ENCODE data around the gene LMF1.

Gene LMF1

DNA sequence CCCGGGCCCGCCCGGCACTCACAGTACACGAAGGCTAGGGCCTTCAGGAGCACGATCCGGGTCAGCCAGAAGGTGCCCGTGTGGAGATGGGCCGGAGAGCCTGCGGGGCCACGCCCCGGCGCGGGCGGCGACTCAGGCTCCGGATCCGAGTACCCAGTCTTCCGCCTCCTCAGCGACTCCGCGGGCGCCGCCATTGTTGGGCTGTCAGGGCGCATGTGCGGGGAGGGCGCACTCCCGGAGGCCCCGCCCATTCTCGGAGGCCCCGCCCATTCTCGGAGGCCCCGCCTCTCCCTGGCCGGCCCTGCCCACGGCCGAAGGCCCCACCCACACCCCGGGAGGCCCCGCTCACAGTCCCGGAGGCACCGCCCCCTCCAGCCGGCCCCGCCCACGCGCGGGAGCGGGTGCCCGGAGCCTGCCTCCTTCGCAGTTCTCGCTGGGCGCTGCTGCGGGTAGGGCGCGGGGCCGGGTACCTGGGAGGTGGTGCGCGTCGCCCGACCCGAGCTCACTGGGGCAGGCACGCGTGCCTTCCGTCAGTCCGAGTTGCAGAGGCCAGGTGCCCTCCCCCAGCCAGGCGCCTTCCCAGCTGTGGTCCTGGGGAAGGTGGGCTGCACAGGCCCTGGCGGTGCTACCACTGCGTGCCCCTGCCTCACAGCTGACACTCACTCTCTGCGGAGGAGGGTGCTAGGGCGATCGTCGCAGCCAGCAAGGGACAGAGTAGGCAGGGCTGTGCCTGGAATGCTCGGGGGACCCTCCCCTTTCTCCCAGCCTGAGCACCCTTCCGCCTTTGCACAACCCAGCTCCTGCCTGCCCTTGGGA, at the start of gene LMF1:
Gene LMF1 (minus strand): TSS at position 219 of the 816 bp plus-strand sequence. CDS start 4 bp downstream, at position 215.
- DNase-seq (ENCODE audit: low read depth in 2 of 2) = peak; percentile 96 to 98

DNA sequence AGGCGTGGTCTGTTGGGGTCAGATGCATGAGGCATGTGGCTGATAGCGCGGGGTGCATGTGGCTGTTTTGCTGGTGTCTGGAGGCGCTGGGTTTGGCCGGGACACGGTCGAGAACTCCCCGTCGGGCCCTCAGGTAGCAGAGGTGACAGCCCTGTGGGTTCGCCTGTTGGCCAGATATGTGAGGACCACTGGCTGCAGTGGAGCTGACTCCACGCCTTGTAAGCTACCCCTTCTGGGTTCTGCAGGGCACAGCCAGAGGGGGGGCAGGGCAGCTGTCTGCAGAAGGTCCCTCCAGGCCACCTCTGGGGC, 49.3 kb upstream of the LMF1 start:
- no peak for DNase-seq (ENCODE audit: low read depth in 2 of 2)

DNA sequence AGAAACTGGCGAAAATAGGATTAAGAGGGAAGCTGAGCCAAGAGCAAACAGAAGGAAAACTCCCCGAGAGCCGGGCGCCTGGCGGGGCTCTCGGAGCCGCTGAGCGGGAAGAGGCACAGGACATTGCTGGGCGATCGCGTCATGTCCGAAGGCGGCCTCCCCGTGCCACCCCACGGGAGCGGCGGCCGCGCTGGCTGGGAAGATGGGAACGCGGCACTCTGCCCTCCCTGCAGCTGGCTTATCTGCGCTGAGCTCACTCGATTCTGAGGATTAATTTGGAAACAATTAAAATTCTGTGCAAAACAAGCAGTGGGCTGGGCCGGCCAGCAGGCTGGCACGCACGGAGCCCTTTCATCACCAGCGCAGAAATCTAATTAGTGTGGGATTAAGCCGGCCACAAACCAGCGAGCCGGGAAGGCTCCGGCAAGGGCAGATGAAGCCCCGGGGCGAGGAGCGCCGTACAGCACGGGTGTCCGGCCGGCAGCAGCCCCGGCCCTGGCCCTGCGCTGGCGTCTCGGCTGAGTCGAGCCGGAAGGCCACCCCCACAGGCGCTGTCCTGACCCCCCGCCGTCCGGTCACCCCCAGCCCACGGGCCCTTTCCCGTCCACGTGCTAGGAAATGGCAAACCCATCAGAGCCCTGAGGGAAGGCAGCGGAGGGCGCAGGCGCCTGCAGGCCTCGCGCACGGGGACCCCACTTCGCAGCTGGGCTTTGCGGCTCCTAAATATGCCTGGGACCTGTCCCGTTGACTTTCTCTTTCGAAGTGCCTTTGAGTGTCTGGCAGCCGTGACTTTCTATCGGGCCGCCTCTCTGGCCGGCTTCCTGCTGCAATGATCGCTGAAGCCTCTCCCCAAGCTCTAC, 48.7 kb upstream of the LMF1 start:
- no peak for DNase-seq (ENCODE audit: low read depth in 2 of 2)

DNA sequence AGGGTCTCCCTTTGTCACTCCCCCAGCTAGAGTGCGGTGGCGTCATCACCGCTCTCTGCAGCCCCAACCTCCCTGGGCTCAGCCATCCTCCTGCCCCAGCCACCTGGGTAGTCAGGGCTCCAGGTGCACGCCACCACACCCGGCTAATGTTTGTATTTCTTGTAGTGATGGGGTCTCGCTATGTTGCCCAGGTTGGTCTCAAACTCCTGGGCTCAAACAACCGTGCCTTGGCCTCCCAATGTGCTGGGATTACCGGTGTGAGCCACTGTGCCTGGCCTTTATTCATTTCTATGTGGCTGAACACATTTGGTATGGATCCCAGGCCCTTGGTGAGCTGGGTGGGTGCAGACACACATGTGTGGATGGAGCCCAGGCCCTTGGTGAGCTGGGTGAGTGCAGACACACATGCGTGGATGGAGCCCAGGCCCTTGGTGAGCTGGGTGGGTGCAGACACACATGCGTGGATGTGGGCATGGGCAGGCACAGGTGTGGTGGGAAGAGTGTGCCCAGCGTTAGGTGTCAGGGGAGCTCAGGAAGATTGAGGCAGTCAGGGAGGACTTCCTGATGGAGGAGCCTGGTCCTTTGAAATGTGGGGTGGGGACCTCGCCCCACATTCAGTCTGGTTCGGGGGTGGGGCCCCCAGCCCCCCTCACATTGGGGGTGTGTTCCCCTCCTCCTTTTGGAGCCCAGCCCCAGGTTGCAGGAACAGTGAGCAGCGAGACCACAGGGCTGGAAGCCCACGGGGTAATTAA, 47.8 kb upstream of the LMF1 start:
- no peak for DNase-seq (ENCODE audit: low read depth in 2 of 2)

DNA sequence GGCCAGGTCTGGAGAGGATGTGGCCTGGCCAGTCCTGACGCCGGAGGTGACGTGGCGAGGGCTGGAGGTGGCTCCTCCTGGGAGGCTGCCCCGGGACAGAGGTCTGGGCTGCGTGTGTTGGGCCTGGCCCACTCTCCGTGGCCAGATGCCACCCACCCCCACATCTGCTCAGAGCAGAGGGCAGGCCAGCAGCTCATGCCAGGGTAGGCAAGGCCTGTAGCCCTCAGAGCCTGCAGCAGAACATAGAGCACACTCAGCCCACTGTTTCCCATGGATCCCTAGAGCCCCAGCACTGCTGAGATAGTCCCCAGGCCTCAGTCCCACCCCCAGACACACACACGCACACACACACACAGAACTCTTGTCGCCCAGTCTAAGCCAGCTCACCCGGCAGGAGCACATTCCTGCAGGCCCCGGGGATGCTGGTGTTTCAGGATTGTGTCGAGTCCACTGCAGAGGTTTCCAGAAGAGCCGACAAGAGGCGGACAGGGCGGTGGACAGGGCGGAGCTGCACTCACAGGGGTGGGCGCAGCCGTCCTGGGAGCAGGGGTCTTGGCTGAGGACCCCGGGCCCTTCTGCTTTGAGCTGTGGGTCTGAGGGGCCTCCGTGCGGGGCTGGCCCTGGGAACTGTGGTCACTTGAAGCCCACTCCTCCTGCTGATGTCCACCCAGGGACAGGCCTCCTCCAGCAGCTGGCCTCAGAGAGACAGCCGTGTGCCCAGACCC, 44.1 kb upstream of the LMF1 start:
- DNase-seq (ENCODE audit: low read depth in 2 of 2) = no peak

DNA sequence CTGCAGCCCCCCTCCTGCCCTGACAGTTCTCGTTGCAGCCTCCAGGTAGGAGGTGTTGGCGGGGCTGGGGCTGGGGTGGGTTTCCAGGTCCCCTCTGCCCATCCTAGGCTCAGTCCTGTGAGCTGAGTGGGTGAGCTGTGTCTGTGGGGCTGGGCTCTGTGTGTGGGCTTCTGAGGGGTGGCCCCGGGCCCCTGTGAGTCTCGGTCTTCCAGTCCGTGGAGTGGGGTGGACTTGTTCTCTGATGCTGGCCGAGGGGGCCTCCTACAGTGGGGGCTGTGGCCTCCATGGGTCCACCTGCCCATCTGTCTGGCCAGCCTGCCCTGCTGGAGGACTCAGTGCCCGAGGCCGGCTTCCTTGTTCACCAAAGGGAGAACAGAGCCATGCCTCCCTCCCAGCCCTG, 43.4 kb upstream of the LMF1 start:
- no peak for DNase-seq (ENCODE audit: low read depth in 2 of 2)

DNA sequence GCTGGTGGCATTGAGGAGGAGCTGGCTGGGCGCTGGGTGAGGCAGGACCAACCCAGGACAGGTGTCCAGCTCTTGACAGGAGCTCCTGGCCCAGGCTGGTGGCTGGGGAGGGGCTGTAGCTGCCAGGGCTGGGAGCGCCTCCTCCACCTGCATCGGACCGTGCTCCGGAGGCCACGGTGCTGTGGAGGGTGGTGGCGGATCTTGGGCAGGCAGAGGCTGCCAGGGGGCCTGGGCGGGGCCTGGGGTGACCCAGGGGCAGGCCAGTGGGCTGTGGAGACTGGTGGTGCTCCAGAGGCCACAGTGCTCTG, 42.8 kb upstream of the LMF1 start:
- DNase-seq (ENCODE audit: low read depth in 2 of 2) = no peak

DNA sequence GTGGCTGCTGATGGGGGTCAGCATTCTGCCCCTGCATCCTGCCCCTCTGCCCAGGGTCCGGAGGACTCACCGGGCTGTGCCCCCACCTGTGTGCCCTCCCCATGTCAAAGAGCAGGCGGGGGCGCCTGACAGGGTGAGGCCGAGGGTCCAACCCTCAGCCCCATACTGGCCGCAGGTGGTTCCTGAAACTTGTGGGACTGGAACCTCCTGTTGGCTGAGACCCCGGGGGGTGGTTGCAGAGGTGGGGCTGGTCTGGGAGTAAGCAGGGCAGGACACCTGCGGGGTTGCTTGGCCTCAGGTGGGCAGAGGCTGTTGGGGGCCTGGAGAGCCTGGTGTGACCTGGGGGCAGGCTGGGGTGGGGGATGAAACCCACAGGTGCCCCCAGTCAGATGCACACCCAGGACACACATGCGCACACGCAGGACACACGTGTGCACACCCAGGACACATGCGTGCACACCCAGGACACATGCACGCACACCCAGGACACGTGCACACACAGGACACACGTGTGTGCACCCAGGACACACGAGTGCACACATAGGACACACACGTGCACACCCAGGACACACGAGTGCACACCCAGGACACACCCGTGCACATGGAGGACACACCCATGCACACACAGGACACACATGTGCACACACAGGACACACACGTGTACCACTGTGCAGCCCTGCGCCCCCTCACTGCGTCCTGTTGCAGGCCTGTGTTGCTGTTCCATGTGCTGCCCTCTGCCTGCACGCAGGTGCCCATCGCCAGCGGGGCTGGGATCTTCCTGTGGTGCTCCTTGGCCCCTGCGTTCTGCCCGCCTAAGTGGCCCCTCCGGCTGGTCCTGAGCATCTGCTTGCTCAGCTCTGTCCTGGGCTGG, 42.2 kb upstream of the LMF1 start:
- no peak for DNase-seq (ENCODE audit: low read depth in 2 of 2)

DNA sequence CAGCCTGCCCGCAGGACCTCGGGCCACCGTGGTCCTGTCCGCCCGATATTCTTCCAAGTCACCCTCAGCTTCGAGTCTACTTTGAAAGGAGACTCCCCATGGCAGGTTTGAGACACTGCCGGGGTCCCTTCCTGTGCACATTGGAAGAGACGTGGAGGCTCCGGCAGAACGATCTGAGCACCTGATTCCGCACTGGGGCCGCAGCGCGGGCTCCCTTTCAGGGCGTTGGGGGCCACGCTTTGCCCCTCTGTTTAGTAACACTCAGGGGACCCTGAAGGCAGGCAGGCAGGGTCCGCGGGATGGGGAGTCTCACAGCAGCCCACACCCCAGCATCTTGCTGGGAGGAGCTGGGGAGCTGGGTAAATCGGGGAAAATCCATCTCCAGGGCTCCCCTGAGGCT, 41.4 kb upstream of the LMF1 start:
- no peak for DNase-seq (ENCODE audit: low read depth in 2 of 2)

DNA sequence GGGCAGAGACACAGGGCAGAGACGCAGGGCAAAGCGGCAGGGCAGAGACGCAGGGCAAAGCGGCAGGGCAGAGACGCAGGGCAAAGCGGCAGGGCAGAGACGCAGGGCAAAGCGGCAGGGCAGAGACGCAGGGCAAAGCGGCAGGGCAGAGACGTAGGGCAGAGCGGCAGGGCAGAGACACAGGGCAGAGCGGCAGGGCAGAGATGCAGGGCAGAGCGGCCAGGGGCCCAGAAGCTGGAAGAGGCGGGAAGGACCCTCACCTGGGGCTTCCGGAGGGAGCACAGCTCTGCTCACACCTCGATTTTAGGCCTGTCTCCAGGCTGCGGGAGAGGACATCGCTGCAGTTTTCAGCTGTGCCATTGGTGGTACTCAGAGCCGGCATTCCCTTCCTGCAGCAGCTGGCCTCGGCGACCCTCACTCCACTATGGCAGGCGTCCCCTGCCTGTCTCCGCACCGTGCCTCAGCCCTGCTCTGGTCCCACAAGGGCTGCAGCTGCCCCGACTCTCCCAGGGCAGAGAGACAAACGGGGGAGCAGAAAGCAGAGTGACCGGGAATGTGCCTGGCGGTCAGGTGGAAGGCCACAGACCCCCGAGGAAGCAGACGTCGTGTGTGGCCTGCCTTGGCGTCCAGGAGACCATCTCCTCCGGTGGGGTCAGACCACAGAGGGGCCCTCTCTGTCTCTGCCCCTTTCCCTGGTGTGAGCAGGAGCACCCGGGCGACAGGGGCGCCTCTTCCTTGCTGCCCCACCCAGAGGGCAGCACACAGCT, 40.7 kb upstream of the LMF1 start:
- no peak for DNase-seq (ENCODE audit: low read depth in 2 of 2)

DNA sequence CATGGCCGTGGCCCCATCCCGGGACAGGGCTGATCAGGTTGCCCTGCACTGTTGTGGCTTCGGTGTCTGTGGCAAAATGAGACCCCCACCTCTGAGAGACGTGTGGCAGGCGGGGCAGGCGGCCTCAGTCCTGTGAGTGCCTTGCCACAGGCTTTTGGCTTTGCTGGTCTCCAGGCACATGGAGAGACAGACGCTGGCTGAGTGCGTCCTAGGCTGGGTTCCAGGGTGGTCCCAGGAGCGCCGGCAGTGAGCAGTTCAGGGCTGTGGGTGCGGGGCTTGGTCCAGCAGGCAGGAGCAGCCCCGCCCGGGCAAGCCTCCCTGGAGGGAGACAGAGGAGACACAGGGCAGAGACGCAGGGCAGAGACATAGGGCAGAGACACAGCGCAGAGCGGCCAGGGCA, 40.0 kb upstream of the LMF1 start:
- no peak for DNase-seq (ENCODE audit: low read depth in 2 of 2)

DNA sequence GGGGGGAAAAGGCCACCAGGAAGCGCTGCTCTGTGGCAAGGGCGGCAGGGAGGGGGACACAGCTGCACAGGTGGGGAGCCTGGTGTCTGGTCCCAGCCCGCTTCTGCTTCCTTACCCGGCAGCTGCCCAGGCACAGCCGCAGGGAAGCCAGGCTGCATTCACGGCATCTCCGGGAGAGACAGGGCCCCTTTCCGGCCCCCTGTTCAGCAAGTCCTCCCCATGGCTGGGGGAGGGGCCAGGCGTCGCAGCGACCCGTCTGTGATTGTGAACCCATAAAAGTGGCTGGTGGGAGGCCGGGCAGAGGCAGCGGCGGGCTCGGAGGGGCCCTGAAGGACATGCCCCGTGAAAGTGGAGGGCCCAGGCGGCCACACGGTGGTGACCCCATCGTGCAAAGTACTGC, 39.5 kb upstream of the LMF1 start:
- no peak for DNase-seq (ENCODE audit: low read depth in 2 of 2)

DNA sequence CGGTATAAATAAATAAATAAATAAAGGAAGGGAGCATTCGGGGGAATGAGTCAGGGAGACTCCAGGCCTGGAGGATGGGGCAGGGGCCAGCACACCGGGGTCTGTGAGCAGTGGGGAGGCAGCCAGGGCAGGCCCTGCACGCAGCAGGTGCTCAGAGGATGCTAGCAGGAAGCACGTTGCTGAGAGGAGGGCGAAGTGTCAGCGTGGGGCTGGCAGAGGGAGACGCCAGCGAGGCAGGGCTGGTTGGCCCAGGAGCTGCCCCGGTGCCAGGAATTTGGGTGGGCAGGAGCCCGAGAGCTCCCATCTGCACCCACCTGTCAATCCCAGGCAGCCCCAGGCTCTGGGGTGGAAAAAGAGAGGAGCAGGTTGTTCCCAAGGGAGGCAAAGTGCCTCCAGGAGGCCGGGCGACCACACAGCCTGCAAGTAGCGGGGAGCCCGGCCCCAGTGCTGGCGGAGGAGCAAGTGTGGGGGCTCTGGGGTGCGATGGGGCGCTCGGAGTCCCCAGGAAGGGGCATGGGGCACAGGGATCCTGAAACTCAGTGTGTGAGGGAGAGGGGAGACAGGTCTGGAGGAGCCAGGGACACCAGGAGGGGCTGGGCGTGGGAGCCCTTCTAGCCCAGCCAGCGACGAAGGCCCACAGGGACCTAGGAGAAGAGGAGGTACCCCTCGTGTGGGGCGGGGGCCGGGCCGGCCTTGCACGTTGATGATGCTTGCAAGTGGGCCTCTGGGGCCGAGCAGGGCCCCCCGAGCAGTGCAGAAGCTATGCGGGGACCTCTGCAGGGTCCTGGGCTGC, 38.8 kb upstream of the LMF1 start:
- DNase-seq (ENCODE audit: low read depth in 2 of 2) = no peak

DNA sequence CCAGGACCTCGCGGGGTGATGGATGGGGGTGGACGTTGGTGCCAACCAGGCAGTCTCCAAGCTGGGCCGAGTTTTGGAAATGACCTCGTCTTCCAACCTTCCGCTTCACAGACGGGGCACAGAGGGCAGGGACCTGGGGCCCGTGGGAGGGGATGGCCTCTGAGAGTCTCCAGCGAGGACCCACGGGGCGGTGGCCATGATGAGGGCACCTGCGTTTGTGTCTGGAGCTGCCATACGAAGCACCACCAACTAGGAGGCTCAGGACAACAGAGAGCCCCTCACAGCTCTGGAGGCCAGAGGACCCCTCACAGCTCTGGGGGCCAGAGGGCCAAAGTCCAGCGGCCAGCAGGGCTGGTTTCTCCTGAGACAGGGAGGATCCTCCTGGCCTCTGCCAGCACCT, 37.3 kb upstream of the LMF1 start:
- no peak for DNase-seq (ENCODE audit: low read depth in 2 of 2)

DNA sequence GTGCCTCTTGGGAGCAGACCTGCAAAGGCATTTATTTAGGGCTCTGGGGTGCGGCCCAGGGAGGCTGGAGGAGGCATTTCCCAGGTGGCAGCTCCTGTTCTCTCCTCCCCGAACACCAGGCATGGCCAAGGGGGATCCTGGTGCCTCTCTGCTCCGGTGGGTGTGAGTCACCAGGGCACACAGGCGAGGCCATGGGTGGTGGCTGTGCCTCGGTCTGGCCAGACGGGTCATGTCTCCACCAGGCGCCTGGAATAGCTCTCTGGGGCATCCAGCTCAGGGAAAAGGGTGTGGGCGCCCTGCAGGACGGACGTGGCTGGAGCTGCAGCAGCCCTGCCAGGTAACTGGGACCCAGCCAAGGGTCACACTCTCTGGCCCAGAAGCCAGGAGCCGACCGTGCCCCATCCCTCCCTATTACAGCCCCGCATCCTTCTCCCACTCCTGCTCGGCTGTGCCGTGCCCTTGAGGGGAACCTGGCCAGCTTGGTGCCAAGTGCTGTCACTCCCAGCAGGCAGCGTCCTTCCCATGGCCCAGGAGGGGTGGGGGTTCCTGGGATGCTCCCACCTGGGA, 36.6 kb upstream of the LMF1 start:
- no peak for DNase-seq (ENCODE audit: low read depth in 2 of 2)

DNA sequence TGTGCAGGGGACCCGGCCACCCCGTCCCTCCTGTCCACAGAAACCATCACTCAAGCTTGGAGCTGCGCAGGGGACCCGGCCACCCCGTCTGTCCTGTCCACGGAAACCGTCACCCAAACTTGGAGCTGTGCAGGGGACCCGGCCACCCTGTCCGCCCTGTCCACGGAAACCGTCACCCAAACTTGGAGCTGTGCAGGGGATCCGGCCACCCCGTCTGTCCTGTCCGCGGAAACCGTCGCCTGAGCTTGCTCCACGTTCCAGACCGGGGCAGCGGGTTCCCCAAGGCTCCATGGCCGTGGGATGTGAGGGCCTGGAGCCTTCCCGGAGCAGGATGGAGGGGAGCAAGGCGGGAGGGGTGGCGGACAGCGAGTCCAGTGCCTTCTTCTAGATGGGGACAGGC, 36.0 kb upstream of the LMF1 start:
- DNase-seq (ENCODE audit: low read depth in 2 of 2) = no peak

DNA sequence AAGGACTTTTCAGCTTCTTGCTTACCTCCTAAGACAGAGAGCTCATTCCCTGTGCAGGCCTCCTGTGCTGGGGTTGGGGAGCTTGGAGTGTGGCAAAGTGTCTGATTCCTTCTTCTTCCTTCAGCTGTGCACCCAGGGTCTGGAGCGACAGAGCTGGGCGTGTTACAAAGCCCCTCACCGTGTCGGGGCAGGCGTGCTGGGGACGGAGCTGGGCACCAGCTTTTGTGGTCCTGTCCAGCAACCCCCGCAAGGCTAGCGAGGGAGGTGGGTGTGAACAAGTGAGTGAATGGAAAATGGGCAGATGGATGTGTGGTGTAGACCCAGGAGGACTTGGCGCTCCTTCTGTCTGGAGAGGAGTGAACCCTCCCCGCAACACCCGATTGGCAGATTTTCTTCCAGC, 34.5 kb upstream of the LMF1 start:
- DNase-seq (ENCODE audit: low read depth in 2 of 2) = no peak

DNA sequence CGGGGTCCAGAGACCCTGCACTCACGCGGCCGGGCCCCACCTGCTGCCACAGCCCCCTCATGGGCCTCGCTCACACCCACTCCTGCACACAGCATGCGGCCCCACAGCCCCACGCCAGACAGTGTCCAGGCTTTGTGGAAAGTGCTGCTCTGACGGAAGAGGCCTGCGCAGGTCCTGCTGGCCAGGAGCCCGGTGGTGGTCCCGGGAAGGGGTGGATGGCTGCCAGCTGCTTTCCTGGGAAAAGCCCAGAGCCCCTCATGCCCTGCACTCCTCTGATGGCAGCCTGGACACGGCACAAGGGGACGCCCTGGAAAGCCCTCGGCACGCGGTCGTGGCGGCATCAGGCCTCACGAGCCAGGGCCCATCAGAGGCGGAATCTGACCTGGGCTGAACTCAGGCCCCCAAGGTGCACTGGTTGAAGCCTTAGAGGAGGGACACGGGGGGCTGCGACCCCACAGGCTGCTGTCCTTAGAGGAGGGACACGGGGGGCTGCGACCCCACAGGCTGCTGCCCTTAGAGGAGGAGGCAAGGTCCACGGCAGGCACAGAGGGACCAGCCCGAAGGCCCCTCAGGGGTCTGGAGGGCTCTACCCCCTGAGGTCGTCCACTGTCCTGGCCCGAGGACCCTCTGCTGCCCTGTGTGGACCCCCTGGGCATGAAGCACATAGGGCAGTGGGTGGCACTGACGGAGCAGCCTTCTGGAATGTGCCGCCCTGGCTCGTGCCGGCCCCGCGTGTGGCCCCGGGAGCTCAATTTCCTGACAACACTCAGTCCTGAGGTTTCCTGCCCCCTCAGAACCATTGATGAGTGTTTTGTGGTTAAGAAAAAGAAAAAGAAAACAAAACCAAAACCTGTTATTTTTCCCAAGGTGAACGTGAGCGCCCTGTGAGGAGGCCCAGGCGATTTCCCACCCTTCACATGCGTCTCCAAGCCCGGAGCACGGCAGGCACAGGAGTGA, 32.9 kb upstream of the LMF1 start:
- no peak for DNase-seq (ENCODE audit: low read depth in 2 of 2)
